ENCODE results near the gene LEMD3. TPM values are rescaled to one million over a fixed set of nuclear protein-coding genes. Genes with fewer than 3 reads are reported as not detected.

Gene LEMD3
- total RNA-seq, 1 experiment from 2014 or later: 84.4 TPM

Other genes with a start within 250 kb of the LEMD3 start
- gene WIF1, start 48.3 kb upstream of the LEMD3 start, total RNA-seq (2014; rRNA removed; shearing (Covaris generic)): 25.7 and 29.6 TPM in 2 replicates
- 132 and 147 TPM in 2 replicates for gene MSRB3, start 109.1 kb downstream of the LEMD3 start, total RNA-seq (2014; rRNA removed; shearing (Covaris generic))

Data from G401 (cell line).